ENCODE measurements around the gene MR1.
A peak's percentile ranks its signal among the peaks of the same experiment; 100 is the strongest.
"Not testable (repeated sequence)": the region's sequence is repeated elsewhere in the genome, so short reads cannot be mapped to it uniquely, and the experiment has no call there.

MR1 gene

DNA sequence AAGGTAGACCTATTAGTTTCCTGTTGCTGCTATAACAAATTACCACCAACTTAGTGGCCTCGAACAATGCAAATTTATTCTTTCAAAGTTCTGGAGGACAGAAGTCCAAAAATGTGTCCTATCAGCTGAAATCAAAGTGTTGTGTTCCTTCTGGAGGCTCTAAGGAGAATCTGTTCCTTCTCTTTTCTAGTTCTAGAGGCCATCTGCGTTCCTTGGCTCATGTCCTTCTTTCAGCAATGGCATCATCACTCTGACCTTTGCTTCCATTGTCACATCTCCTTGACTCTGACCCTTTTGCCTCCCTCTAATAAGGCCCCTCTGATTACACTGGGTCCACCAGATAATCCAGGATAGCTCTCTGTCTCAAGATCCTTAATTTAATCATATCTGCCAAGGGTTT lies 1.2 kb upstream of the MR1 start:
- no peak for DNase-seq

DNA sequence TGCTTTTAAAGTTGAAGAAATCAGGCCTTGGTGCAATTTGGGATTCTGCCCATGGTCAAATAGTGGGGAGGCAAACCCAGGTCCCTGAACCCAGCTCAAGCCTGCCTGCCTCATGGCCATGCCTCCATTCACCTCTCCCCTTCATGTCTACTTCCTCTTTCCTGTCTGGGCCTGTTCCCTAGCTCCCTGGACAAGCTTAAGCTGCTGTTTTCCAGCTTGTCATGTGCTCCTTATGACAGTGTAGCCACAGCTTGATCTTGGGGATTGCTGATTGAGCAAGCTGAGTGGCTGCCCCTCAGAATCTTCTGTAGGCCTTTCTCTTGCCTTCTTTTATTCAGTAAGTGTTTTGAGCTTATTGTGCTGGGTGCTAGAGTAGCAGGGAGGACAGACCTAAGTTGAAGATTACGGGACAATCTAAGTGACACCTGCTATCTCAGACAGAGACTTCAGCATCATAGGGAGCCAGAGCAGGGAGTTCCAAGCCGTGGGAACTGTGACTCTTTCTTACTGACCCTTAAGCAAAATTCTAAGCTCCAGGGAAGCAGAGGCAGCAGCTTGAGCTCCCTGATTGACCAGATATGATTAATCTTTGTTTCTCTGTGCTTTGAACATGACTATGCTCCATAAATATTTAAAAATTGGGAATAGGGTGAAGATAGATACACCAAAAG lies 520 bp upstream of the MR1 start:
- peak; percentile 26 for DNase-seq

- not testable (repeated sequence) for DNase-seq
Observed at GRCh38 chr1:181035210-181035609, 1.4 kb downstream of the MR1 start.

- no peak for DNase-seq
Observed at GRCh38 chr1:181036107-181036836, 2.5 kb downstream of the MR1 start.

DNA sequence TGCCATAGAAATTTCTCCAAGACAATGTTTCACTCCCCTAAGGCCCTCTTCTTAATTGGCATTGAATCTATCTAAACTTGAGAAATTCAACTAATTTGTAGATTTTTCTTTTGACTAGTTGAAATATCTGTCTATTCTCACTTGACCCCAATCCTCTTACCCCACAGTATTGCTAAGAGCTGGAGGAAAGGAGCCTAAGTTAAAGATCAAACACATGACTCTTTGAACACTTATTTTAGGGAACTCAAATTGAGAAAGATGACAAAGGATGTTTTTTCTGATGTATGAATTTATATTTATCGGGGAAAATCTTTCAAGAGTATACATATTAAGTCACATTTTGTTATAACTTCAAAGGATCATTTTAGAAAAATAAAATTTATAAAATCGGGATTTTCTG lies 3.6 kb downstream of the MR1 start:
- DNase-seq, result no peak

DNA sequence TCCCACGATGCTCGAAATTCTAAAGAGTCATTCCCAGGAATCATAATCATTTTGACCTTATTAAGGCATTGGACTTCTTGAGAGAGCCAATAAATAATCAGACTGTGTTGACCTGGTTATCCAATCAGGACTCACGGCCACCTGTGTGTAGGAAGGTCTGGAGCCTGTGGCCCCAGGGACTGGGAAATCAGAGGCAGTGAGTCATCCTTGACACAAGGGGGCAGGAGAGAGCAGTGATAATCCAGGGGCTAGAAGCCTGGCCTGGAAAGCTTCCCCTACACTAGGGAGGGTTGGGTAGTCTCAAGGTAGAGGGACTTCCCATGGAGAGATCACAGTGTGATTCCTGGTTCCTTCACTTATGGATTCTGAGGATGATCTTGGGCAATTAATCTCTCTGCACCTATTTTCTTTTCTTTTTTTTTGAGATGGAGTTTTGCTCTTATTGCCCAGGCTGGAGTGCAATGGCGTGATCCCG lies 4.7 kb downstream of the MR1 start:
- DNase-seq, result peak; percentile 73

DNA sequence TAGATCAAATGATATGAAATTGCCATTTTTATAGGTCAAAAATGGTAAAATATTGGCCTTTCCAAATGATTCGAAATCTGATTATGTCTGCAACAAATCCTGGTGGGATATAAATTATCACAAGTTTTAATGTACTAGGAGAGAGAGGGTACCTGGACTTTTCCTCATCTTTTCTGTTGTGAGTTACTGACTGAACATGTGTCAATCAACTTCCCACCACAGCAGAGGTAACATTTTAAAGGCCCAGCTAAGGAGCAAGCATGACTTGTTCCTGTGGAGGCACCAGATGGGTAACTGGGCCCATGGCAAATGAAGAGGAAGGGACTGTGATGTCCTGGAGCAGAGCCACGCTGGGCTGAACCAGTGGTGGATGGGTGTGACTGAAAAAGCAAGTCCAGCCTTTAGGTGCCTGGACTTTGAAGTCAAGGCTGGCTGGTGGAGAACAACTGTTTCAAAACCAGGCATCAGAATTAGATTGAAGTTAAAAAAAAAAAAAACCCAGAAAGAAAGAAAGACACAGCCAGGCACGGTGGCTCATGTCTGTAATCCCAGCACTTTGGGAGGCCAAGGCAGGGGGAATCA lies 6.6 kb downstream of the MR1 start:
- DNase-seq, result no peak

DNA sequence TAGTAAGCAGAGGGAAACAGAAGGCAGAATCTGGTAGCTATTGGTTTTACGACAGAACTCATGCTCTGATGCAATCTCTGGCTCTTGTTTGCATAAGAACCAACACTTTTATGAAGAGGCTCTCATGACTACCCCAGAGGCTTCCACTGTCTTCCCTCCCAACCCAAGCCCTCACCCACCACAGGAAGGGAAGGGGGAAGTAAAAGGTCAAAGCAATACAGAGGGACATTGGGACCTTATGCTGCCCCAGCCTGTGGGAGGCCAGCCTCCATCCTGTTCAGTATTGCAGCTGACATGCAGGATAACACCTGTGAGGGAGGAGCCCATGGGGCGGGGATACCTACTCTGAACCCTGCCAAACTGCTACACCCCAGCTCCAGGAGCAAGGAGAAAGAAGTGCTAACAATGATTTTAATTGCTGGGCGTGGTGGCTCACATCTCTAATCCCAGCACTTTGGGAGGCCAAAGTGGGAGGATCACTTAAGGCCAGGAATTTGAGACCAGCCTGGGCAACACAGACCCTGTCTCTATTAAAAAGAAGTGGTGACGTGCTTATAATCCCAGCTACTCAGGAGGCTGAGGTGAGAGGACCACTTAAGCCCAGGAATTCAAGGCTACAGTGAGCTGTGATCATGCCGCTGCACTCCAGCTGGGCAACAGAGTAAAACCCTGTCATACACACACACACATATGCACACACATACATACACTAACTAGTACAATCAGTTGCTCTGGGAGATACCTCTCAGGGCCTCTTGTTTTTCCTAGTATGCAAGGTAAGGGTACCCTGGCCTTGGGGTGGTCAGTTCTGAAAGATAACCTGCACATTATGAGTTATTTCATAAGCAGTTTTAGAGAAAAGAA lies 9.5 kb downstream of the MR1 start:
- DNase-seq, result no peak

DNA sequence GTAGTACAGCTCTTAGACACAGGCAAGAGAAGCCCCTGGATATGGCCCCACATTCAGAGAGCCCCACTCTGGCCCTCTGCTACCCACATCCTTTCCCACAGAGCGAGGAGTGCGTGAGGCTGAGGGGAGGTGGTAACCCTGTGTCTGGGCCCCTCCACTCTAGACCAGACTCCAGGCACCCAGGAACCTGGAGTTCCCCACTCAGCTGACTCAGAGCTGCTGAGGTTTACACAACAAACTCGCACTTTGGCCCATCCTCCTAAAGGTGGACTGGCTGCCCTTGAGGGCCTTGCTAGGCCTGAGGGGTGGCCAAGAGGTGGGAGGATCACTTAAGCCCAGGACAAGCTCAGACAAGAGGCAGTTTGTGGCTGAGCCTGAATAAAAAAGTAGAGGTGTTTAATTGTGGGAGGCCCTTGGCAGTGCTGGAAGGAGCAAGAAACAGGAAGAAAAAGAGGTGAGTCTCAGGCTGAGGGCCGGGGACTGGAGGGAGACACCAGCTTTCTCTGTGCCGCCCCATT lies 10.7 kb downstream of the MR1 start:
- no peak for DNase-seq

- not testable (repeated sequence) for DNase-seq
Observed at GRCh38 chr1:181045946-181046345, 12.2 kb downstream of the MR1 start.

DNA sequence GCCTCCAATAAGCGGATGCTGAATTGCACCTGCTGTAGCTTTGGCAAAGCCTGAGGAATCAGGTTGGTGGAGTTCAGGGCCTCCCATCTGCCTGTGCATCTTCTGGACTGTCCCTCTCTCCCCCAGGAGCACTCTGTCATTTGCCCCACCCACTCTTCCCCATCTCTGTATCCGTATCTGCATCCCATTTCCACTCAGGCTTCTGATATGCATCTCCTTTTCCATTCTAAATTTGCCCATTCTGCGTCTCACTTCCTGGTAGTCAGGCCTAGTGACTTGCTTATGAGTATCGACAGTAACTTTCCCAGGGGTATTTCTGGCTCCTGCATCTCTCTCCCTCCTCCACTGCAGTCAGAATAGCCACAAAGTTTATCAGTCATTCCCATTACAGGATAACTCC lies 15.6 kb downstream of the MR1 start:
- peak; percentile 20 for DNase-seq

DNA sequence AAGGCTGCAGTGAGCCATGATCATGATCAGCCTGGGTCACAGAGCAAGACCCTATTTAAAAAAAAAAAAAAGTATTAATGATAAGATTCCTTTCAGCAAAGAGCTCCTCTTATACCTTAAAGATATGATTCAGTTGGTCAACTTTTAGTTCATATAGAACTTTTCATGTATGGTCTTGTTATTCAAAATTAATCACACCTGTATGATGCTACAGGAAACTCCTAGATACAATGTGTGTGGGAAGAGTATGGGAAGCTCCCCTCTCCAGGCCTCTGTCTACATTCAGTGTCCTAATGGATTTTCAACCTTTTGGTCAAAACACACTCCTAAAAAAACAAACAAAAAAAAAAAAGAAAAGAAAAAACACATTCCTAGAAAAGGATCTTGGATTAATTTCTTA lies 17.1 kb downstream of the MR1 start:
- DNase-seq, result no peak

DNA sequence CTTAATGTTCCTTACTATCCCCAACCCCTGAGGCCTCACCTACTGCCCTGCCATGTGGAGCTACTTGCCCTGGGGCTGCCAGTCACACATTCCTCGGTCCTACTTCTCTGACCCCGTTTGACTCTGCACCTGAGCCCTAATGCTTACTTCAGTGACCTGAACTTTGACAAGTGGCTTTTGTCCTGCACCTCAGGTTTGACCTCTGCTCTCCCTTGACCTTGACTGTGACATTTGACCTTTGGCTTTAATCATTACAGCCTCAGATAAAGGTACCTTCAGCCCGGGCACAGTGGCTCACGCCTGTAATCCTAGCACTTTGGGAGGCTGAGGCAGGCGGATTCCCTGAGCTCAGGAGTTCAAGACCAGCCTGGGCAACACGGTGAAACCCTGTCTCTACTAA lies 22.8 kb downstream of the MR1 start:
- no peak for DNase-seq

DNA sequence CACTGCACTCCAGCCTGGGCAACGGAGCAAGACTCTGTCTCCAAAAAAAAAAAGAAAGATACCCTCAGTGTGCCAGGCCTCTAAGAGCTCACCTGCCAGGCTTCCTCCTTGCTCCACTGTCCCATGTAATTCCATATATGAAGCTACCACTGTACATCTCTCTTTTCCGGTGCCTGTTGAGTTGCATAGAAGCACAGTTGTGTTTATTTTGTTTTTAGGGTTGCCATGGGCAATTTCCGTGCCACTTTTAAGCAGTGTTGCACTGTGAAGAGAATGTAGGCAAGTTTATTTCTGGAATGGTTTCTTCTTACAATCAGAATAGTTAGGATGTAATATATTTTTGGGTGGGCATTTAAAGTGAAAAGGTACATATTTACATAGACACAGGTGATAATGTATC lies 23.3 kb downstream of the MR1 start:
- DNase-seq, result no peak

- no peak for DNase-seq
Observed at GRCh38 chr1:181059435-181059834, 25.7 kb downstream of the MR1 start.

GRCh38 chr1:181060066-181060465 lies 26.3 kb downstream of the MR1 start:
- DNase-seq, result no peak

- not testable (repeated sequence) for DNase-seq
Observed at GRCh38 chr1:181060947-181061346, 27.2 kb downstream of the MR1 start.

- DNase-seq, result no peak
Observed at GRCh38 chr1:181061487-181061886, 27.7 kb downstream of the MR1 start.

- no peak for DNase-seq
Observed at GRCh38 chr1:181061891-181062835, 28.4 kb downstream of the MR1 start.

DNA sequence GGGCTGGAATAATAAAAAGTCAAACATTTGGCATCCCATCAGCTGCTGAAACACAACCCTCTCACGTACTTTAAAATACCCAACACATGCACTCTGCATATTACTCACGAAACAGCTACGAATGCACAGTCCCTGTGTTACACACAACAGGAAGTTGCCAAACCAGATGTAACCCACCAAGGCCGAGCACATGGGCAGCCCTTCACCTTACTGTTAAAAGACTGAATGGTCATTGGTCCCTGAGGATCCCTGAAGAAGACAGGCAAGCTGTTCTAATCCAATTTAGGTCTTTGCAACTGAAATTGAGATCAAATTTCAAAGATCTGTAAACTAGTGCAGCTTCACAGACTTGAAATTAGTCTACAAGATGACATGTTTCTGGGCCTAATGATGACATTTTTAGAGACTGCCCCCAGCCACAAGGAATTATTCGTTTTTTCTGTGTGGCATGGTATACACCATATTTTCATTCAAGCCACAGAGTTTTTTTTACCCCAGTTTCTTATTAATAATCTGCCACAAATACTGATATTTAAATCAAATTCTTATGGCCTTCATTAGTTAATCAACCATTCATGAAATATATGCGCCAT lies 29.1 kb downstream of the MR1 start:
- DNase-seq, result no peak

GRCh38 chr1:181064011-181064623 lies 30.3 kb downstream of the MR1 start:
- peak; percentile 35 for DNase-seq

Measured in eye (tissue), 1 donor.